Activated CD4-positive, alpha-beta T cell treated with anti-CD3 and anti-CD28 coated beads for 36 hours (primary cell): Measurements from ENCODE around the gene OARD1. TPM values are rescaled to one million over a fixed set of nuclear protein-coding genes. Genes with fewer than 3 reads are reported as not detected.
A peak's percentile ranks its signal among the peaks of the same experiment; 100 is the strongest.

Source experiments
- ATAC-seq: fragments of 200-7000 bp; cut with Tn5 transposase; one replicate; pipeline ENCODE4 v1.10.0; 2021; ENCODE audit warnings: mild to moderate bottlenecking, moderate library complexity
- CTCF ChIA-PET: fragments of 350-600 bp; sonication (Branson Sonifier 250); formaldehyde crosslinking; loops from one replicate; lab custom pipeline; 2021; ENCODE audit warnings: antibody characterized with exemption; lab: Charles Lee
- POLR2A ChIA-PET: fragments of 350-600 bp; sonication (Branson Sonifier 250); formaldehyde crosslinking; loops from one replicate; lab custom pipeline; 2021; ENCODE audit warnings: antibody characterized with exemption, inconsistent platforms; lab: Charles Lee
- DNase-seq: peaks from one replicate; pipeline ENCODE4 v3.0.0-alpha.2; 2020
- H3K27ac Mint-ChIP-seq: one replicate; pipeline ENCODE4 v1.8.0; 2021; ENCODE audit warnings: mixed read lengths
- H3K27me3 Mint-ChIP-seq: one replicate; pipeline ENCODE4 v1.8.0; 2021; ENCODE audit warnings: mixed read lengths
- H3K36me3 Mint-ChIP-seq: one replicate; pipeline ENCODE4 v1.8.0; 2021; ENCODE audit warnings: low read depth, mixed read lengths
- H3K4me1 Mint-ChIP-seq: one replicate; pipeline ENCODE4 v1.8.0; 2021; ENCODE audit warnings: mixed read lengths
- H3K4me3 Mint-ChIP-seq: one replicate; pipeline ENCODE4 v1.8.0; 2021; ENCODE audit warnings: mild to moderate bottlenecking, moderate library complexity, mixed read lengths
- H3K9me3 Mint-ChIP-seq: one replicate; pipeline ENCODE4 v1.8.0; 2021; ENCODE audit warnings: low read depth, mixed read lengths
- intact Hi-C, 2 experiments: fragments of 100-400 bp; cut with DNase I in 1 of 2; cut with micrococcal nuclease in 1 of 2; formaldehyde crosslinking; loops; one replicate each; pipeline versions ENCODE4 v1.14.2 to v1.15.1; 2022 to 2024; cut with DNase I, micrococcal nuclease
- total RNA-seq, 2 experiments: library from RNA; stranded (reverse); gene quantifications; one replicate each; pipeline ENCODE4 v1.2.3, GENCODE V29; 2021

Gene OARD1
- total RNA-seq, 2 experiments from 2014 or later = 35.3 to 45.1 TPM

DNA sequence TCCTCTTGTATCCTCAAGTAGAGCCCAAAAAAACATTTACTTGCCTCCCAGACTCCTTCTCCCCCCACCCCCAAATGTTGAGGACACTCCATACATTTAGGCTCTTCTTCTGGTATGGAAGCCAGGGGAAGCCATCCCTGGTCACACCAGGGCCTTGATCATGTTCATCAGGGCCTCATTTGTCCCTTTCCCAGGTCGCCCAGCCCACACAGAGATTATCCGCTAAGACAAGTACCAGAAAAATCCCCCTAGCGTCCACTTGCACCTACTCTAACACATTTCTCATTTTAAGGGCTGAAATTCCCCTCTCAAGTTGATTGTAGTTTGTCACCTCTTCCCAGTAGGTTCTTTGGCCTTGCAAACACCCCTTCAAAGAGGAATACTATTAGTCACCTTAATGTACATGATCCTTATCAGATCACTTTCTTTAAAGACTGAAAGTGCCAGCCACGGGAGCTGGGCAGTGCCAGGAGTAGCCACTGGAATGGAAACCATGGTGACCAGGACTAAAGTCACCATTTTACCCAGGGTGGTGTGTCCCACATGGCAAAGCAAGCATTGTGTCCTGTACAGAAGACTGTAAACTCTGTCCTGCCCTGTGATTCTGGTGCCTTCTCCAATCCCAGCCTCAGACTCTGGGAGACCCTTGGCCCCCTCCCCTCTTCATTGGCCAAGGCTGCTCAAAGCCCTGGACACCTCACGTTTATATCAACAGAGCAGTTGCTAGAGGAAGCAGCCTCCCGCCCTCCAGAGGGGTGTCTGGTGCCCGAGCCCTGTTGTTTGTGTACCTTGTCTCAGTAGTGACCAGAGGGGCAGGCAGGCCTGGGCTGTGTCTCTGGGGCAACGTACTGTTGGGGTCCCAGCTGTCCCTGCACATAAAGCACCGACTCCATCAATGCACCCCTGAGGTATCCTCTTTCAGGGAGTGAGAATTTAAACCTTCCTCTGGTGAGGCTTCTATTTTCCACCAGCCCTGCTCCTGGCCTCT lies 24.1 kb downstream of the OARD1 start:
- POLR2A ChIA-PET = no interaction called here
- CTCF ChIA-PET = interaction anchor here (1.9 kb wide), 1 partner anchor 8 kb away, joined by 9 read pairs; the partner anchor contains the start of gene UNC5CL
- H3K4me3 Mint-ChIP-seq = no peak overlapping the region
- H3K27me3 Mint-ChIP-seq = no peaks in the 10 kb centered on the region
- peaks cover 13% of the 10 kb centered on the region for H3K36me3 Mint-ChIP-seq
- H3K4me1 Mint-ChIP-seq = peaks cover 17% of the 10 kb centered on the region
- intact Hi-C loops = no loop called here
- DNase-seq = no peak
- H3K27ac Mint-ChIP-seq = no peak overlapping the region
- no peaks in the 10 kb centered on the region for H3K9me3 Mint-ChIP-seq
- no peak for ATAC-seq

DNA sequence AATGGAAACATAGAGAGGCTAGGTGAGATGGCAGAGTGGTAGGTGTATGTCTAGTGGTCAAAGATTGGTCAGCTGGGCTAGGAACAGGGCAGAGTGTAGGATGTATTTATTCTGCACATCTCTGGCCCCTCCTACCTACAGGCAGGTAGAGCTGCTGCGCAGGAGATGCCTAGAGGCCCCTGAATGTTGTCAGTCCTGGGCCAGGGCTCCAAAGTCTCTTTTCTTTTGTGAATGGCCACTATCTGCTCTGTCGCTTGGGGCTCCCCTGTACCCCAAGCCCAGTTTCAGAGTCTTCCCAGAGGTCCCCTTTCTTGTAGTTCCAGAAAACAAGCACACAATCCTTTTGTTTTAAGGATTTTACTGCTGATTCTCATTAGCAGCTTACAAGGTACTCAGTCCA lies 24.9 kb downstream of the OARD1 start:
- DNase-seq (no peak), ATAC-seq (no peak)
- H3K9me3 Mint-ChIP-seq = no peaks in the 10 kb centered on the region
- intact Hi-C loops = no loop called here
- no peaks in the 10 kb centered on the region for H3K27me3 Mint-ChIP-seq
- POLR2A ChIA-PET = no interaction called here
- CTCF ChIA-PET = interaction anchor here (1.1 kb wide), 1 partner anchor 16 kb away, joined by 4 read pairs; no protein-coding TSS in a partner anchor
- H3K4me1 Mint-ChIP-seq = peaks cover 11% of the 10 kb centered on the region
- H3K4me3 Mint-ChIP-seq = no peak overlapping the region
- H3K36me3 Mint-ChIP-seq = peaks cover 13% of the 10 kb centered on the region
- no peak overlapping the region for H3K27ac Mint-ChIP-seq

DNA sequence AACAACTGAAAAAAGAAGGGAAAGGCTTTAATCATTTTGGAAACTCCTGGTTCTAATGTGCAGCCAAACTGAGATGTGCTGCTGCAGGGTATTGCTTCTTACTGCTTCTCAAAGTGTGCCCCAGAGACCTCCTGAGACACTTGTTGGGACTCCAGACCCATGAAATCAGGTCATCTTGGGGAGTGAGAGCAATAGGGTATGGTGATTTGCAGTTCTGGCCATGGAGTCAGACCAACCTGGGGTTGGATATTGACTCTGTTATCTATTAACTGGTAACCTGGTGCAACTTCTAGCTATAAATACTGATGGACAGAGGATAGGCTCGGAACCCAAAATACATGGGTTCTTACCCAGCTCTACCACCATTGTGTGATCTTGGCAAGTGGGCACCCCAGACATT lies 26.1 kb downstream of the OARD1 start:
- intact Hi-C loops = no loop called here
- ATAC-seq (no peak), DNase-seq (no peak)
- no peak overlapping the region for H3K4me3 Mint-ChIP-seq
- ChIA-PET CTCF (interaction anchor here (0.7 to 1.3 kb wide), 4 partner anchors 14 to 42 kb away, joined by 3 to 4 read pairs (median 4); no protein-coding TSS in a partner anchor), POLR2A (no interaction called here)
- H3K27me3 Mint-ChIP-seq = no peaks in the 10 kb centered on the region
- H3K4me1 Mint-ChIP-seq = no peaks in the 10 kb centered on the region
- H3K9me3 Mint-ChIP-seq = no peaks in the 10 kb centered on the region
- no peak overlapping the region for H3K27ac Mint-ChIP-seq
- H3K36me3 Mint-ChIP-seq = peaks cover 9% of the 10 kb centered on the region

DNA sequence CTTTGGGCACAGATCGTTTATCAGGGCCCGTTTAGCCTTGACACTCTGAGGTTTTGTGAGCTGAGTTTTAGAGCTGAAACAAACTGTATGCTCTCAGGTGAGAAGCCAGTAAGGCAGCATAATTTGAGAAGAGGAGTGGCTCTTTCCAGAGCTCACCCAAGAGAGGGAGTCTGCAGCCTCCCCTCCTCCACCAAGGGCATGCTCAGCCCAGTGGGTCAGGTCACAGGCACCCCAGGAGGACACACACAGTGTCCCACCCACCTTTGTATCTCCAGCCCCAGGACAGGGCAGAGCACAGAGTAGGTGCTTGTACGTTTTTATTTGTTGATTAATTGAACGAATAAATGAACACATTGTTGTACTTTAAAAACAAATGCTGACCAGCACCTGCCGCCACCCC lies 26.5 kb downstream of the OARD1 start:
- ATAC-seq (no peak), DNase-seq (no peak)
- H3K4me3 Mint-ChIP-seq = no peak overlapping the region
- ChIA-PET POLR2A (no interaction called here), CTCF (interaction anchor here (1.0 to 1.3 kb wide), 2 partner anchors 18 to 42 kb away, joined by 3 to 4 read pairs; no protein-coding TSS in a partner anchor)
- peaks cover 7% of the 10 kb centered on the region for H3K36me3 Mint-ChIP-seq
- no peaks in the 10 kb centered on the region for H3K9me3 Mint-ChIP-seq
- no peak overlapping the region for H3K27ac Mint-ChIP-seq
- peaks cover 2% of the 10 kb centered on the region for H3K4me1 Mint-ChIP-seq
- no peaks in the 10 kb centered on the region for H3K27me3 Mint-ChIP-seq
- intact Hi-C loops = no loop called here

DNA sequence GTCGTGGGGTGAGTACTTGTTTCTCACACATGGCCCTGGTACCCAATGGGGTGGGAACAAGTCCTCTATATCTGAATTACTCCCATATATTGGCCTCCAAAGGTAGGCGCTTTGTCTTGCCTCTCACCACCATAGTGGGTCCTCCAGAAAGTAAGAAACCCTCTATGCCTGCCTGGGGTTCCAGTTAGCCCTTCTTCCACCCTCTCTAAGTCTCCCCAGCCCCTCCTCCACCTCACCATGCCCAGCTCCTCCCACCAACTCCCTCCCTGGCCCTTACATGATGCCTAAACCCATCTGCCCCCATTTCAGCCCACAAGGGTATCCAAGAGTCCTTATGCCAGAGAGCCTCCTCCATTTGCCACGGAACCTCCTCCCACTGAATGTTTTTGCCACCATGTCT lies 29.0 kb downstream of the OARD1 start:
- Mint-ChIP-seq H3K4me3 (no peak overlapping the region), H3K27ac (no peak overlapping the region), H3K4me1 (peaks cover 8% of the 10 kb centered on the region), H3K9me3 (no peaks in the 10 kb centered on the region), H3K36me3 (peaks cover 4% of the 10 kb centered on the region), H3K27me3 (no peaks in the 10 kb centered on the region)
- no peak for DNase-seq
- ChIA-PET CTCF (no interaction called here), POLR2A (no interaction called here)
- no peak for ATAC-seq
- intact Hi-C loops = no loop called here

DNA sequence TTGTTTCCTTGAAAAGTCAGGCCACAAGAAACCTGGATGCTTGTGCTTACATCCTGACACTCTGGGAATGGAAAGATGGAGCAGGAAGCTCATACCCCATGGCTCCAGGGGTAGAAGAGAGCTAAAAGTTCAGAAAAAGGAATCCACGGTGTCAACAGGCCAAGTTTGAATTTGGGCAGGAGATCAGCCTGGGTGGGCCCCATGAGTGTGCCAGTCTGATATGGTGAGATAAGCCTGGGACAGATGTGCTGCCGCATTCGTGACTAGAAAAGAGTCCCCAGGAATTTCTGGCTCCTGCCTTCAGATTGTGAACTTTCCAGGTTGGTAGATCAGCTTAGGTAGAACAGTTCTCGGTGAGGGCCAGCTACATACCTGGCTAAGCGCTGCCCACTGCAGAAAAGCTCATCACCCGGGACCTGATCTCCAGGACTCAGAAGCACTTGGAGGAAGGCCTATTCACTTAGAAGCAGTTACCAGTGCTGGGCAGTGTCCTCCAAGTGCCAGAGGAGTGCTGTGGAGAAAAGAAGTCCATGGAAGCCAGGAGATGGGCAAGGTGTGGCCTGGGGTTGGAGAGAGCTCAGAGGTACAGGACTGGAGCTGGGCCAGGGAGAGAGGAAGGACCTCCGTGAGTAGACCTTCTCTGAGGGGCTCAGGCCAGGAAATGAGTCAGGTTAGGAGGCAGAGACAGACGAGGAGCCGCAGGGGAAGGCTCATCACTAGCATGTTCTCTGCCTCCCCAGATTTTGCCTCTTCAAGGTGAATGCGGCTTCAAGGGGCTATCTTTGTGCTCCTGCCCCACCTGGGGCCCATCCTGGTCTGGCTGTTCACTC lies 29.7 kb downstream of the OARD1 start, which contains the start of gene TSPO2:
TSPO2 (plus strand) TSS at position 242 of the 830 bp plus-strand sequence; CDS start at position 761, 519 bp downstream.
- ATAC-seq (no peak), DNase-seq (no peak)
- ChIA-PET POLR2A (no interaction called here), CTCF (interaction anchor here (0.6 to 3.5 kb wide), 3 partner anchors 14 to 221 kb away, joined by 3 to 27 read pairs (median 4); no protein-coding TSS in a partner anchor)
- Mint-ChIP-seq H3K4me3 (no peak within 1 kb of the TSS), H3K27me3 (no peaks in the 10 kb centered on the region), H3K27ac (no peak within 1 kb of the TSS), H3K4me1 (peaks cover 8% of the 10 kb centered on the region), H3K9me3 (no peaks in the 10 kb centered on the region), H3K36me3 (peaks cover 4% of the 10 kb centered on the region)
- intact Hi-C loops = no loop called here

DNA sequence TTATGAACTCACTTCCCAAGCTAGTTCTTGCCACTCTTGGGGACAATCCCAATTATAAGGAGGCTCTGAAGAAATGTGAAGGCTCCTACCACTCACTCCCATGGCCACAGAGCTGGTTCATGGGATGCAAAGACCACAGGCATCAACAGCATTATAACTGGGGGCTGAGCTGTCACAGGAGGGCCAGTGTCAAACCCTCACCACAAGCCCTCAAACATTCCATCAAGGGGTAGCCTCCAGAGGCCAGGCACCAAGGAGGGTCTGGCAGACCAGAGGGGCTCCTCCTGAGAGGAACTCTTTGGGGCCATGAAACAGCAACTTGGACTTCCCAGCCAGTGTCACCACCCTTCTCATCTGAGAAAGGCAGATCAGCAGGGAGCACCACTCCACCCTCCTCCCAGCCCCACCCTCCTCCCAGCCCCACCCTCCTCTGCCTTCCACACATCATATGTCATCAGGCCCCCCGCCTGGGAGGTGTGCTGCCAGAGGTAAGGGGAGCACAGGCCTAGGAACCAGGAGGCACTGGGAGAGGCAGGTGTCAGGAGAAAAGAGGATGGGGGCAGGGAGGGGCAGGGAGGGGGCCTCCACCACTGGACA lies 31.1 kb downstream of the OARD1 start:
- H3K9me3 Mint-ChIP-seq = no peaks in the 10 kb centered on the region
- ATAC-seq (no peak), DNase-seq (no peak)
- H3K4me1 Mint-ChIP-seq = peaks cover 8% of the 10 kb centered on the region
- H3K27ac Mint-ChIP-seq = no peak overlapping the region
- no peaks in the 10 kb centered on the region for H3K27me3 Mint-ChIP-seq
- POLR2A ChIA-PET = no interaction called here
- intact Hi-C loops = no loop called here
- peaks cover 4% of the 10 kb centered on the region for H3K36me3 Mint-ChIP-seq
- CTCF ChIA-PET = interaction anchor here (0.6 to 3.5 kb wide), 7 partner anchors 8 to 276 kb away, joined by 3 to 27 read pairs (median 3); partner anchors contain the start of gene APOBEC2
- H3K4me3 Mint-ChIP-seq = no peak overlapping the region

DNA sequence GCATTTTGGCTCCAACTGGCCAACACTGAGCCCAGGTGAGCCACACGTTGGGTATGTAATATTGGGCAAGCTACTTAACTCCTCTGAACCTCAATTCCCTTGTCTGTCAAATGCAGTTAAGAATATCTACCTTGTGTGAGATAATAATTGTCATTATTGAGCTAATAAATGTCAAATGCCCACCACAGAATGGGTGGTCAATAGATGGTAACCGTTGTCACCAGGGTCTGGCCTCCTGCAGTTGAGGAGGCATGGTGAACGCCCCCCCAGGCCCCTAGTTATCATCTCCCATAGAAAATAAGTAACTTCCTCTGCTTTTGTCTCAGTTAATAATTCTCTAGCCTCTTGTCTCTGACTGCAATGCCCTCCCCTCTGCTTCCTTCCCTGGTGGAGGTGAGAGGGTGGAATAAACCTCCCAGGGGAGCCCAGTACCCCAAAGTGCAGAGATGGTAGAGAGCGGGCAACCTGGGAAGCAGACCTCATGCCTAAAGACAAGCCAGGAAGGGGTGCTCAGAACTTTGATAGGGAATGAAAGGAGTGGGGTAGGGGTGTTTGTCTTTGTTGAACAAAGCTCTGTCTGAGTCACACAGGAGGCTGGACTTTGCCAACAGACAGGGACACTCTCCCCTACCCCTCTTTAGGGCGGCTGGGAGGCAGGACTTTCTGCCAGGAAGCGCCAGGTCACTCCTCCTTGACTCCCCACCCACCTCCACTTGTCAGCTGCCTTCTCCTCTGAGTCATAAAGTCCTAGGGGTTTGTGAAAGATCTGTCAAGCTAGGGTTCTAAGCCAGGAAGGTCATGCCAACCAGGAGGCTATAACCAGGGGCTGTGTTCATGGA lies 31.8 kb downstream of the OARD1 start:
- ChIA-PET CTCF (interaction anchor here (0.6 to 3.5 kb wide), 12 partner anchors 9 to 414 kb away, joined by 3 to 27 read pairs (median 3); partner anchors contain the start of gene APOBEC2), POLR2A (interaction anchor here (0.6 kb wide), 1 partner anchor 136 kb away, joined by 3 read pairs; no protein-coding TSS in a partner anchor)

DNA sequence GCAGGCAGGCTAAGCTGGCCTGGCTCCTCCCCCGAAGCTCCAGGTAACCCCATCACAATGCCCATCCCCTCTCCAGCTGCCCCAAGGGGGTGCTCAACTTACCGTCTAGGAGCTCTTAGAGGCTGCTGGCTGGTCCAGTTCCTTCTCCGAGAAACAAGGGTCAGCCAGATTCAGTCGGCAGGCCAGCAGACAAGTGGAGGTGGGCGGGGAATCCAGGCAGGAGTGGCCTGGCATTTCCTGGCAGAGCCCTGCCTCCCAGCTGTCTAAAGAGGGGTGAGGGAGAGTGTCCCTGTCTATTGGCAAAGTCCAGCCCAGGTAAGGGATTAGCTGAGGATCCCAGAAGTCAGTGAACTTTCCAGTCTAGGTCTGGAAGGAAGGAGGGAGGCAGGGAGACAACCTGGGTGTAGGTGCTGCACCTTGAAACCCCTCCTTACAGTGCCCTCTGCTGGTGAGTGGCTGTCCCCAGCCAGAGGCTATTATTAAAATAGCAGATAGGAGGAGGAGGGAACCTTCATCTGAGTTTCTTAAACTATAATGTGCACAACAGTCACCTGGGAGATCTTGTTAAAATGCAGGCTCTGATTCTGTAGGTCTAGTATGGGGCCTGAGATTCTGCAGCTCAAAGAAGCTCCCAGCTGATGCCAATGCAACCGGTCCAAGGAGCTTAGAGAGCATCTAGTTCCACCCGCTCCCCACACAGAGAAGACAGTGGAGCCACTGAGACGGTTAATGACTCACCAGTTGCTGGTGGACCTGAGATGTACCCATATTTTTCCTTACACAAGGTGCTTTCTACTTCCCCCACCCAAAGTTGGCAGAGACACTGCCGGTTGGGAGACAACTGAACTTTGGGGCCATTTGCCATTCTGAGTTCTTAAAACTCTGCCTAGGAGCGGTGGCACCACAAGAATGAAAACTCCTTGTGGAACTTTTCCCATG lies 32.8 kb downstream of the OARD1 start, which contains the start of gene UNC5CL:
UNC5CL (minus strand) TSS at position 162 of the 939 bp plus-strand sequence. CDS start 4,147 bp downstream, outside the sequence.
- intact Hi-C loops = no loop called here
- ATAC-seq (peak; percentile 77), DNase-seq (peak; percentile 79)
- CTCF ChIA-PET = interaction anchor here (0.5 to 3.5 kb wide), 14 partner anchors 10 to 549 kb away, joined by 3 to 27 read pairs (median 3); partner anchors contain the start of gene APOBEC2
- Mint-ChIP-seq H3K27ac (no peak within 1 kb of the TSS), H3K9me3 (no peaks in the 10 kb centered on the region), H3K27me3 (no peaks in the 10 kb centered on the region), H3K4me3 (no peak within 1 kb of the TSS), H3K36me3 (peaks cover 4% of the 10 kb centered on the region), H3K4me1 (peaks cover 8% of the 10 kb centered on the region)
- POLR2A ChIA-PET = interaction anchor here (0.6 kb wide), 1 partner anchor 137 kb away, joined by 3 read pairs; no protein-coding TSS in a partner anchor

More for the DNA sequence above, 31.8 kb downstream of the OARD1 start:
- intact Hi-C loops = no loop called here
- peaks cover 4% of the 10 kb centered on the region for H3K36me3 Mint-ChIP-seq
- H3K4me3 Mint-ChIP-seq = no peak overlapping the region
- H3K27ac Mint-ChIP-seq = no peak overlapping the region
- peak; percentile 43 for DNase-seq
- H3K9me3 Mint-ChIP-seq = no peaks in the 10 kb centered on the region
- H3K4me1 Mint-ChIP-seq = peaks cover 8% of the 10 kb centered on the region
- peak; percentile 77 for ATAC-seq
- no peaks in the 10 kb centered on the region for H3K27me3 Mint-ChIP-seq
